ENCODE results near the gene POTEF. TPM values are rescaled to one million over a fixed set of nuclear protein-coding genes. Genes with fewer than 3 reads are reported as not detected.

POTEF gene
- total RNA-seq: not detected in 2 replicates

GRCh38 chr2:130129120-130129829 is at the start of gene POTEF:
Gene POTEF, minus strand, starts transcription at chr2:130129222. Its CDS starts 8,707 bp downstream, at chr2:130120515.

GRCh38 chr2:130145006-130145414 is 16.0 kb upstream of the POTEF start, which contains the start of gene CCDC74B:
Gene CCDC74B, minus strand, starts transcription at chr2:130145112. Its CDS starts 116 bp downstream, at chr2:130144996.

Other genes starting within 250 kb of the POTEF start
- gene RAB6C, start 149.6 kb downstream of the POTEF start, total RNA-seq: not detected in 2 replicates
- 7.1 and 17.5 TPM in 2 replicates for gene CCDC74B, start 15.9 kb upstream of the POTEF start, total RNA-seq
- 45.6 and 54.3 TPM in 2 replicates for gene SMPD4, start 52.4 kb upstream of the POTEF start, total RNA-seq
- 348 and 361 TPM in 2 replicates for gene MZT2B, start 53.0 kb upstream of the POTEF start, total RNA-seq
- gene TUBA3E, start 69.2 kb upstream of the POTEF start, total RNA-seq: not detected in 2 replicates
- gene IMP4, start 213.7 kb upstream of the POTEF start, total RNA-seq: 139 and 192 TPM in 2 replicates
- gene PTPN18, start 226.8 kb upstream of the POTEF start, total RNA-seq: 10.8 and 14.1 TPM in 2 replicates